ENCODE measurements around the gene TWNK.

GRCh38 chr10:100985336-100985735, 2.0 kb upstream of the TWNK start:
- TF ChIP-seq, protein P1, sequence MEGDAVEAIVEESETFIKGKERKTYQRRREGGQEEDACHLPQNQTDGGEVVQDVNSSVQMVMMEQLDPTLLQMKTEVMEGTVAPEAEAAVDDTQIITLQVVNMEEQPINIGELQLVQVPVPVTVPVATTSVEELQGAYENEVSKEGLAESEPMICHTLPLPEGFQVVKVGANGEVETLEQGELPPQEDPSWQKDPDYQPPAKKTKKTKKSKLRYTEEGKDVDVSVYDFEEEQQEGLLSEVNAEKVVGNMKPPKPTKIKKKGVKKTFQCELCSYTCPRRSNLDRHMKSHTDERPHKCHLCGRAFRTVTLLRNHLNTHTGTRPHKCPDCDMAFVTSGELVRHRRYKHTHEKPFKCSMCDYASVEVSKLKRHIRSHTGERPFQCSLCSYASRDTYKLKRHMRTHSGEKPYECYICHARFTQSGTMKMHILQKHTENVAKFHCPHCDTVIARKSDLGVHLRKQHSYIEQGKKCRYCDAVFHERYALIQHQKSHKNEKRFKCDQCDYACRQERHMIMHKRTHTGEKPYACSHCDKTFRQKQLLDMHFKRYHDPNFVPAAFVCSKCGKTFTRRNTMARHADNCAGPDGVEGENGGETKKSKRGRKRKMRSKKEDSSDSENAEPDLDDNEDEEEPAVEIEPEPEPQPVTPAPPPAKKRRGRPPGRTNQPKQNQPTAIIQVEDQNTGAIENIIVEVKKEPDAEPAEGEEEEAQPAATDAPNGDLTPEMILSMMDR (IDR thresholded peaks at IDR 0.05 in 4 of 5, conservative IDR thresholded peaks at IDR 0.05 in 1 of 5): no peak
- no peak for TF ChIP-seq POLR2A (IDR thresholded peaks at IDR 0.05)
